ENCODE measurements around the gene ATG4C. TPM values are rescaled to one million over a fixed set of nuclear protein-coding genes. Genes with fewer than 3 reads are reported as not detected.

The ATG4C gene
- polyA plus RNA-seq, 1 donor from 2014 or later: 29.1 TPM

DNA sequence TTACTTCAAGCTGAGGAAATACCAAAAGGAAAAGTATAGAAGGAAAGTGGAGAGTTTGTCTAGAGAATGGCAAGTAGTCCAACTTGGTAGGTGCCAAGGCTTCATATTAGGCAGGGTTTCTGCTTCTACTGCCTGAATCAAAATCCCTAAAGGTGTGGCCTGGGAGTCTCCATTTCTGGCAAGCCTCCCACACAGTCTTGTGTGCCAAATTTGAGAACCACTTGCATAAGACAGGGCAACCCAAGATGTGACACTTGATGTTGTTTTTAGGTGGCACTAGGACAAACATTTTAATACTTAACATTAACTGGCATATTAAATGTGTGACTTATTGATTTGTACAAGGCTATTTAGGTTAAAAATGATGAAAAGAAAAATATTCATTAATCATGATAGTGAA lies 60.1 kb downstream of the ATG4C start:
- no peaks in the 10 kb centered on the region for H3K27me3 Mint-ChIP-seq
- H3K9me3 Mint-ChIP-seq: no peaks in the 10 kb centered on the region
- no peak overlapping the region for H3K27ac Mint-ChIP-seq
- H3K4me1 Mint-ChIP-seq: peaks cover 0 to 5% (median 1%) of the 10 kb centered on the region in 3 donors
- peaks cover 4% of the 10 kb centered on the region for H3K36me3 Mint-ChIP-seq
- H3K4me3 Mint-ChIP-seq: no peak overlapping the region

DNA sequence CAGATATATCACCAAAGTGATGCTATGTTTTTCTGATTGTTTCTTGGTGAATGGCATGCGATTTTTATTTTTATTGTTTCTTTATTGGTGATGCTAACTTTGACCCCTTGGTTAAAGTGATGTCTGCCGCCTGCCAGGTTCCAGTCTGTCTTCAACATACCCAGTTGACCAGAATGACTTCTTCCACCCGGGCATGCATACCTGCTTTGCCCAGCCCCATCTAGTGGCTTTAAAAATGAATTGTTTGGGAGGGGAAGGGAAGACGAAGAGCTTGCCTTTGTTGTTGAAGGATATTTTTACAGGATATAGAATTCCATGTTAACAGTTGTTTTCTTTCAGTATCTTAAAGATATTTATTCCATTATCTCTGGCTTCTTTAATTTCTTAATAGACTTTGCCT lies 65.1 kb downstream of the ATG4C start:
- Mint-ChIP-seq H3K9me3 (no peaks in the 10 kb centered on the region), H3K36me3 (peaks cover 4% of the 10 kb centered on the region), H3K27me3 (no peaks in the 10 kb centered on the region), H3K27ac (no peak overlapping the region), H3K4me3 (no peak overlapping the region), H3K4me1 (no peaks in the 10 kb centered on the region)

DNA sequence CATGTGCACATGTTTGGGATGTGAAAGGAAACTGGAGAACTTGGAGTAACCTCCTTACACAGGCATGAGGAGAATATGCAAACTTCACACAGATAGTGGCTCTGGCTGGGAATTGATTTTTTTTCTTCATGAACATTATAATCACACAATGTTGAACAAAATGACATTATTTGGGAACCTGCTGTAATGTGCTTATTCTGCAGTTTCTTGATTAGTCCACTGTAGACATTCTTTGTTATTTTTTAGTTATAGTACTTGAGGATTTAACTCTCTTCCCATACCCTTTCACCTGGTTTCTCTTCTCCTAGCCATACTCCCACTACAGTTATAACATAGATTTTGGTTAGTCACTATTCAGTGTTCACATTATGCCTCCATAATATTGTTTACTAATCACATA lies 68.3 kb downstream of the ATG4C start:
- Mint-ChIP-seq H3K4me1 (no peaks in the 10 kb centered on the region), H3K27ac (no peak overlapping the region), H3K27me3 (no peaks in the 10 kb centered on the region), H3K4me3 (no peak overlapping the region), H3K36me3 (peaks cover 8% of the 10 kb centered on the region), H3K9me3 (no peaks in the 10 kb centered on the region)

DNA sequence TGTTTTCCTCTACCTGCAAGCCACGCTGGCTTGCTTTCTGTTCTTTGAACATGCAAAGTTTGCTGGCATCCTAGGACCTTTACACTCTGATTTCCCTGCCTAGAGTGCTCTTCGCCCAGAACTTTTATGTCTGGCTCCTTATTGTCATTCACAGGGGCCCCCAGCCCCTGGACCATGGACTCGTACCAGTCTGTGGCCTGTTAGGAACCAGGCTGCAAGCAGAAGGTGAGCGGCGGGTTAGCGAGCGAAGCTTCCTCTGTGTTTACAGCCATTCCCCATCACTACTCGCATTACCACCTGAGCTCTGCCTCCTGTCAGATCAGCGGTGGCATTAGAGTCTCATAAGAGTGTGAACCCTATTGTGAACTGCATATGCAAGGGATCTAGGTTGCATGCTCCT lies 73.0 kb downstream of the ATG4C start:
- H3K4me1 Mint-ChIP-seq: no peaks in the 10 kb centered on the region
- H3K9me3 Mint-ChIP-seq: no peaks in the 10 kb centered on the region
- H3K36me3 Mint-ChIP-seq: peaks cover 6% of the 10 kb centered on the region
- H3K27ac Mint-ChIP-seq: no peak overlapping the region
- no peaks in the 10 kb centered on the region for H3K27me3 Mint-ChIP-seq
- no peak overlapping the region for H3K4me3 Mint-ChIP-seq

DNA sequence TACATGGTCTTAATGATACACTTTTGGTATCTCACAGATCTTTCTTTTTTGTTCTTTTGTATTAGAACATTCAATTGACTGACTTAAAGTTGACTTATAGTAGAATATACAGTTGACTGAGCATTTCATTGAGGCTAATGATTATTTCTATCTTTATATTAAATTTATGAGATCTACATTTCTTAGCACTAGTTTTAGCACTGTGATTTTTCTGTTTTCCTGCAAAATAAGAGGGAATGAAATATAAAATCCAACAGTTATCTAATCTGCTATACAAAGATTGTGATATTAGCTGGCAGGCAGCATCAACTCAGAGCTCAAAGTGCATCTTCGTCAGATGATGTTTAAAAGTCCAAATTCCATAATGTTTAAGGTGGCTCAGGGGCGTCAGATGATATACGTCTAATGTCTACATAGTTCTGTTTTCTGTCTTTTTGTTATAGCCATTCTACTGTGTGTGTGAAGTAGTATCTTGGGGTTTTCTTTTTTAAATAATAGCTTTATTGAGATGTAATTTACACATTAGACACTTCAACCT lies 85.4 kb downstream of the ATG4C start:
- Mint-ChIP-seq H3K27me3 (no peaks in the 10 kb centered on the region), H3K4me1 (peaks cover 0 to 2% (median 0%) of the 10 kb centered on the region in 3 donors), H3K27ac (no peak overlapping the region), H3K4me3 (no peak overlapping the region), H3K36me3 (no peaks in the 10 kb centered on the region), H3K9me3 (peaks cover 0 to 2% (median 0%) of the 10 kb centered on the region in 3 donors)

DNA sequence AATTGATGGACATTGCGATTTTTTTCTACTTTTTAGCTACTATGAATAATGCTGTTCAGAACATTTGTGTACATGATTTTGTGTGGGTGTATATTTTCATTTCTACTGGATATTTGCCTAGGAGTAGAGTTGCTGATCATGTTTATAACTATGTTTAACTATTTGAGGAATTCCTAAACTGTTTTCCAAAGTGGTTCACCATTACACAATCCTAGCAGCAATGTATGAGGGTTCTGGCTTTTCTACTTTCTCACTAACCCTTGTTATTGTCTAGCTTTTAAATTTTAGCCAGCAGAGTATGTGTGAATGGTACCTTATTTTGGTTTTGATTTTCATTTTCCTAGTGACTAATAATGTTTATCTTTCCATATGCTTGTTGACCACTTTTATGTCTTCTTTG lies 86.2 kb downstream of the ATG4C start:
- peaks cover 0 to 2% (median 0%) of the 10 kb centered on the region in 3 donors for H3K4me1 Mint-ChIP-seq
- no peaks in the 10 kb centered on the region for H3K27me3 Mint-ChIP-seq
- H3K4me3 Mint-ChIP-seq: no peak overlapping the region
- H3K27ac Mint-ChIP-seq: no peak overlapping the region
- H3K36me3 Mint-ChIP-seq: no peaks in the 10 kb centered on the region
- peaks cover 0 to 2% (median 0%) of the 10 kb centered on the region in 3 donors for H3K9me3 Mint-ChIP-seq

DNA sequence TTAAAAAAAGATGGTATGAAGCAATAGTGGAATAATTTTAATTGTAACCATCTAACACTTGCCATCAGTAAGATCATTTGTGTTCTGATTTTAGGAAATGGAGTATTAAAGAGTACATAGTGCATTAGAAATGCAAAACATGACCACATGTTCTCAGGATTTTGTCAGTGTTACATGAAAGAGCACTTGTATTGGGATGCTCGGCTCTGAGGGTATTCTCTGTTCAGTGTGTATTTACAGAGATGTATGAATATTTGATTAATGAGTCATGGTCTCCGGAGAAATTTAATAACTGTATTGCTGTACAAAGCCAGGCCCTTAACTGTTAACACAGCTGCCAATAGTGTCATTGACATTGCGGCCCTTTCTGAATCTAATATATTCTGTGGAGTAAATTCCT lies 91.7 kb downstream of the ATG4C start:
- H3K9me3 Mint-ChIP-seq: peaks cover 2 to 6% (median 5%) of the 10 kb centered on the region in 3 donors
- no peak overlapping the region for H3K4me3 Mint-ChIP-seq
- peaks cover 5% of the 10 kb centered on the region for H3K27me3 Mint-ChIP-seq
- no peak overlapping the region for H3K27ac Mint-ChIP-seq
- H3K36me3 Mint-ChIP-seq: peaks cover 2% of the 10 kb centered on the region
- H3K4me1 Mint-ChIP-seq: peaks cover 0 to 2% (median 0%) of the 10 kb centered on the region in 3 donors

DNA sequence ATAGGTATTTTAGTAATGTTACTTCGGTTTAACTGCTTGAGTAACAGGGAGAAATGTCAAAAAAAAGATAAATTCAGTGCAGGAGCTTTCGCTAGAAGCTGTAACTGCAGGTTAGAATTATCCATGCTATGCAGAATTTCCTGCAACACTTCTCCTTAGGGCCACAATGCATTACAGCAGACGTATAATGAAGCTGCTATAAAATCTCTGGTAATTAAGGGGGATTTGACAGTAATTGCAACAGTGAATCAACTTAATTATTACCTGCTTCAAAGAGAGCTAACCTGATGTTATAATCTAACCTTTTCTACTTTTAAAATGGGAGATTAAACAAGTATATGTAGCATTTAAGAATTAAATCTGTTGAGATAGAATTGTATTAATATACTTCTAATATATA lies 92.6 kb downstream of the ATG4C start:
- Mint-ChIP-seq H3K27ac (no peak overlapping the region), H3K4me1 (peaks cover 0 to 2% (median 0%) of the 10 kb centered on the region in 3 donors), H3K36me3 (peaks cover 2% of the 10 kb centered on the region), H3K4me3 (no peak overlapping the region), H3K9me3 (peaks cover 2 to 6% (median 5%) of the 10 kb centered on the region in 3 donors), H3K27me3 (peaks cover 5% of the 10 kb centered on the region)

DNA sequence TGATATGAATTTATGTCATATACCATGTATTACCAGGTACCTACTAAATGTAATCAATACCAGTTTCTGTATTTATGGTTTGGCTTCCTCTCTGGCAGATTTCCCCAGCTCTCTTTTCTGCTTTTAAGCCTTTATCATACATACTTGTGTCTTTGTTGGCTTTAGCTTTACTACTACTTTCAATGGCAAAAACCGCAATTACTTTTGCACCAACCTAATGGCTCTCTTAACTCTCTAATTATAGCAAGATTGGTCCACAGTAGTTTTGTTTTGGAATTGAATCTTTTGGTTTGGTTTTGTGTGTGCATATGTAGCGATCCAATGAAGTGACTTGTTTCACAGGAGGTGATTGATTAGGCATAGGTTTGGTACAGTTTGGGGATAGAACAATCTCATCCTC lies 93.6 kb downstream of the ATG4C start:
- H3K4me3 Mint-ChIP-seq: no peak overlapping the region
- peaks cover 2% of the 10 kb centered on the region for H3K36me3 Mint-ChIP-seq
- peaks cover 0 to 2% (median 0%) of the 10 kb centered on the region in 3 donors for H3K4me1 Mint-ChIP-seq

DNA sequence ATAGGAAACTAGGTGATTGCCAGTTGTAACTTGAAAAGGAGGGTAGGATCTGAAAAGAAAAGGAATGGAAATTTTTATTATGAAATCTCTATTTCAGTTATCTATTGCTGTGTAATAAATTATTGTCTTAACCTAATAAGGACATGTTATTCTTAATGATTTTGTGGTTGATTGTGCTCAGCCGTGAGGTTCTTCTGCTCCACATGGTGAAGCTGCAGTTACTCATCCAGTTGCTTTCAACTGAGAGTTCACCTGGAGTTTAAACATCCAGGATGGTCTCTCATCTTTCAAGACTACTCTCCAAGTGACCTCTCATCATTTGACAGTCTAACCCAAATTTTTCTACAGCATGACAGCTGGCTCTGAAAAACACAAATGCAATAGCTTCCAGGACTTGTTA lies 96.0 kb downstream of the ATG4C start:
- Mint-ChIP-seq H3K9me3 (peaks cover 0 to 6% (median 5%) of the 10 kb centered on the region in 3 donors), H3K4me1 (no peaks in the 10 kb centered on the region), H3K36me3 (peaks cover 2% of the 10 kb centered on the region), H3K27me3 (peaks cover 6% of the 10 kb centered on the region), H3K4me3 (no peak overlapping the region), H3K27ac (no peak overlapping the region)

More for the DNA sequence above, 93.6 kb downstream of the ATG4C start:
- H3K27me3 Mint-ChIP-seq: peaks cover 6% of the 10 kb centered on the region
- peaks cover 2 to 6% (median 5%) of the 10 kb centered on the region in 3 donors for H3K9me3 Mint-ChIP-seq
- H3K27ac Mint-ChIP-seq: no peak overlapping the region

DNA sequence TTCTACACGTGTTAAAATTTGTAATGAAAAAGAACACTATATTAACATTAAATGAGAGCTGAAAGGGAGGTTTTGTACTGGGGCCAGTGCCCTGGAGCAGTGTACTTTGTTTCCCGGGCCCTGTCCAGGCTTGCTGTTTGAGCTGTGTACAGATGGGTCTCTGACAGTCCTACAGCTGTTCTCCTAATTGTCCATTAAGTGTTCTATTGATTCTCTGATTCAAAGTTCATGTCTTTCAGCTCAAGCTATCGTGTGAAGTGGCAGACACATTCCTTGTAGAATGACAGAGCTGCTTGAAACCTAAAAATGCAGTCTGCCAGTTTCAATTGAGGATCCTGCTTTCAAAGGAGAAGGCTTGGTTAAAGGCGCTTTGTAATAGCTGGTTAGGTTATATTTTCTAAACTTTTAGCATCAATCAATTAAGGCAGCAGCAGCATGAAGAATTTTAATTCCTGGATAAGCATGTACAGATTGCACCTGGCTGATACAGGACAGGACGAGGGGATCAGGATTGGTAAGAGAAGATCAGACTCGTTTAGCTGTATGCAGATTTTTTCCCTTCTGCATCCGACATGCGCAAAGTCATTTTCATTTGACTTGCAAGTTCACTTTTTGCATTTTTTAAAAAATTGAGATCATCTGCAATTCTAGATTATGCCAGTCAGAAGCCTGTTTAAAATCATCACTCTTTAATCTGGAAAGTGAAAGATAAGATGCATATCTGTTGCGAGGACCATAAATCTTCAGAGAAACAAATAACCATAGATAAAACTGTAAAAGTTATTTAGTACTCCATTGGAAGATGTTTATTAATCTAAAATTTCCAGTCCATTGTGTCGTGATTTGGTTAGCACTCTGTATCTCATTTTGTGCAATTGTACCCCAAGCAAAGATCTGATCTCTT lies 98.5 kb downstream of the ATG4C start:
- Mint-ChIP-seq H3K4me1 (no peaks in the 10 kb centered on the region), H3K27ac (no peak overlapping the region), H3K27me3 (peaks cover 6% of the 10 kb centered on the region), H3K4me3 (no peak overlapping the region), H3K9me3 (peaks cover 0 to 6% (median 5%) of the 10 kb centered on the region in 3 donors), H3K36me3 (no peaks in the 10 kb centered on the region)

DNA sequence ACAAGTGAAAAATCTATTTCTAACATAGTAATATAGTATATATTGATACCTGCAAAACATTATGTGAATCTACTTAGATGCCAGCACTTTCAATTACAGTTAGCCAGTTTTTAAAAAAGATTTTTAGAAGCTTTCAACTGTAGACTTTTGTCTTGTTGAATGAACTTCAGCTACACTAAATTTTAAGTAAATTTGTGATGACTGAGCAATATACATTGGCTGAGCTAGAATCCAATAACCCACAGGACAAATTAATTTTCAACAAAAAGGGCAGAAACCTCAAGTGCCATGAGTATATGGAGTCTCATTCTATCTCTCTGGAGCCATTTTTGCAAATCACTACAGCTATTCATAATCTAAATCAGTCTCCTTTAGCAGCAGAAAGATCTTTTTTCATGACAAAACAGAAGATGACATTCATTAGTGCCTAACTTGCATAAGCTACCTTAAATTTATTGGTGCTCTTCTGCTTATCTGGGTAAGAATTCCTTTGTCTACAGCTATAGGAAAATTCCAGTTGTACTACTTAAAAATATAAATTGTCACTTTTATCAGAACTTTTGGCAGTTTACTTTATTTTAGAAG lies 100.3 kb downstream of the ATG4C start:
- Mint-ChIP-seq H3K9me3 (peaks cover 0 to 6% (median 5%) of the 10 kb centered on the region in 3 donors), H3K4me3 (no peak overlapping the region), H3K27me3 (peaks cover 8% of the 10 kb centered on the region), H3K27ac (no peak overlapping the region), H3K4me1 (no peaks in the 10 kb centered on the region), H3K36me3 (no peaks in the 10 kb centered on the region)

DNA sequence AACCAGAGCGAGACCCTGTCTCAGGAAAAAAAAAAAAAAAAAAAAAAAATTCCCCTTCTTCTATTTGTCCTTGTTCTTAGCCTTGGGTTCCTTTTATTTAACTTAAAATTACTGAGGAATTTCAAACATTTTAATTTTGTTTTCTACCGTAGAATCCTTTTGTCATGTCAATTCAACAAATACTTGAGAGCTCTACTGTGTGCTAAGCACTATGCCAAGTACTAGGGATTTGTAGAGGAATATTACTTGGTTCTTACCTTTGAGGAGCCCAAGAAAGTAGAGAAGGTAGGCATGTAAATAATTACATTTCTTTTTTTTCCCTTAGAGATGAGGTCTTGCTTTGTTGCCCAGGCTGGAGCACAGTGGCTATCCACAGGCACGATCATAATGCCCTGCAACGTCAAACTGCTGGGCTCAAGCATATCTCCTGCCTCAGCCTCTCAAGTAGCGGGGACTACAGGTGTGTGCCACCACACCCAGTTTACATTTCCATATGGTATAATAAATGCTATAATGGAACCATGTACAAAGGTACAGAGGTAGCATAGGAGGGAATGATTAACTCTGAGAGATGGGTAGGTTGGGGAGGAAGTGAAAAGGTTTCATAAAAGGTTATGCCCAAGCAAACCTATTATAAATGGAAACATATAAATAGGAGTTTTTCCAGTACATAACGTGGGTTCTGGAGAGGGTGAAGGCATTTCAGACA lies 104.0 kb downstream of the ATG4C start:
- Mint-ChIP-seq H3K9me3 (no peaks in the 10 kb centered on the region), H3K27me3 (peaks cover 8% of the 10 kb centered on the region), H3K27ac (no peak overlapping the region), H3K4me3 (no peak overlapping the region), H3K4me1 (no peaks in the 10 kb centered on the region), H3K36me3 (no peaks in the 10 kb centered on the region)

DNA sequence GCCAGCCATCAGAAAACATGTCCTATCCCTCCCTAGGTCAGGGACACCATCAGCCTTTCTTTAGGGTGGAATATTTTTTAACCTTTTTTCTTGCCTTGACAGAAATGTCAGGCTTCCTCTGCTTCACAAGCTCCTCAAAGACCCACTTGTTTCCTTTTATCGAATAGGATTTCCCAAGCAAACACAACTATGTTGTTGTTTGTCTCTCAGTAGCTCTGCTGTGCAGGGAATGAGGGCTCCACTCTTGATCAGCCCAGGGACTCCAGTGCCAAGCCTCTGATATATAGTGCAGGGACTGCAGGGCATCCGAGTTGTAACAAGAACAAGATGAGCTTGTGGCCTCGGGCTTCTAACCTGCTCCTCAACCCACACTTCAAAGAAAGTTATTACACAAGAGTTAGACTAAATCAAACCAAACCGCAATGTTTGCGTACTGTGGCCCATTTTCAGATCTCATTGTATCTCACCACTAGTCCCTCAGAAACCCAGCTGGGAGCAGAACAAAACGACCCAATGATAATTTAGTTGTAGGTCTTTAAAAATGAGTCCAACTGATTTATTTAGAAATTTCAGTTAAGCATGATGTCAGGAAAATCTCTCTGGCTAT lies 108.1 kb downstream of the ATG4C start:
- H3K27ac Mint-ChIP-seq: no peak overlapping the region
- H3K27me3 Mint-ChIP-seq: peaks cover 8% of the 10 kb centered on the region
- H3K4me3 Mint-ChIP-seq: no peak overlapping the region
- H3K9me3 Mint-ChIP-seq: no peaks in the 10 kb centered on the region
- peaks cover 0 to 3% (median 0%) of the 10 kb centered on the region in 3 donors for H3K4me1 Mint-ChIP-seq
- H3K36me3 Mint-ChIP-seq: no peaks in the 10 kb centered on the region

DNA sequence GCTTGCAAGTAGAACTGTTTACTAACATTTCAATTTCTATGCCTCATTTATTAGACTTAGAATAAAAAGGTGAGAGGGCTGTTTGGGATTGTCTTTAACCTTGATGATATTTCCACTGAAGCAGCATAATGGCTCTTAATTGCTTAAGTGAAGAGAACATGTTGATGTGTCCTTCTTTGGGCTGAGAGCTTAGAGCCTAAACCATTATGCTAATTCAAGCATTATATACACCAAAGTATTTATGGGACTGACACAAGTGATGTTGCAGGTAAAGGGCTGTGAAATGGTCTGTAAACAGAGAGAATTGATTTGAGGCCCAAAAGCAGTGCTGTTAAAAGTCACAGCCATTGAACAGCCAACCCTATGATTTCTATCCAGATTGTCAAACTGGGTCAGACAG lies 113.9 kb downstream of the ATG4C start:
- Mint-ChIP-seq H3K36me3 (no peaks in the 10 kb centered on the region), H3K27ac (no peak overlapping the region), H3K27me3 (peaks cover 1% of the 10 kb centered on the region), H3K4me1 (peaks cover 0 to 3% (median 0%) of the 10 kb centered on the region in 3 donors), H3K4me3 (no peak overlapping the region), H3K9me3 (no peaks in the 10 kb centered on the region)
